BJ (cell line): ENCODE results near the gene SPINK4. TPM values are rescaled to one million over a fixed set of nuclear protein-coding genes. Genes with fewer than 3 reads are reported as not detected.

Experiments used
- CTCF ChIA-PET: fragments of 350-600 bp; formaldehyde crosslinking; extraction: SDS; loops from one replicate; lab custom pipeline; 2021; ENCODE audit warnings: antibody characterized with exemption, inconsistent platforms; lab: Yijun Ruan, JAX
- POLR2A ChIA-PET: fragments of 300-600 bp; sonication (Branson Sonifier 250); formaldehyde crosslinking; extraction: SDS; loops from one replicate; lab custom pipeline; 2021; ENCODE audit warnings: antibody characterized with exemption; lab: Charles Lee
- DNase-seq: peaks from one replicate; pipeline ENCODE4 v3.0.0-alpha.2; 2011; ENCODE audit warnings: low read depth
- H3K27me3 ChIP-seq: 2 replicates; pipeline ENCODE4 v1.6.0; 2011; ENCODE audit warnings: low read length; ENCODE audit not compliant: control insufficient read depth, insufficient read depth
- H3K36me3 ChIP-seq: 2 replicates; pipeline ENCODE4 v1.5.1; 2011; ENCODE audit warnings: low read length; ENCODE audit not compliant: control insufficient read depth, insufficient read depth
- H3K4me3 ChIP-seq: 2 replicates; pipeline ENCODE4 v1.5.1; 2011; ENCODE audit warnings: low read depth, mild to moderate bottlenecking, control low read depth, low read length
- CTCF ChIP-seq: IDR thresholded peaks from 2 replicates; pipeline ENCODE4 v1.5.1; 2011; ENCODE audit warnings: low read depth, mild to moderate bottlenecking, control low read depth, inconsistent platforms, low read length, moderate library complexity; ENCODE audit not compliant: insufficient read depth
- polyA plus RNA-seq: library from polyadenylated mRNA; depleted of rRNA; stranded (reverse); fragments of >200 nt; gene quantifications from 2 replicates; pipeline ENCODE4 v1.2.3, GENCODE V29; 2011

Gene SPINK4
- polyA plus RNA-seq, 1 experiment, result not detected

- ChIA-PET CTCF (interaction anchor here (1.1 to 1.5 kb wide), 2 partner anchors 12 to 18 kb away, joined by 3 read pairs; no protein-coding TSS in a partner anchor), POLR2A (no interaction called here)
- peaks cover 27% of the 10 kb centered on the region for H3K36me3 ChIP-seq
Measured at GRCh38 chr9:33255014-33255413, 15.0 kb downstream of the SPINK4 start.

GRCh38 chr9:33255471-33255870 lies 15.5 kb downstream of the SPINK4 start:
- Histone ChIP-seq H3K4me3 (no peak overlapping the region), H3K27me3 (no peaks in the 10 kb centered on the region), H3K36me3 (peaks cover 27% of the 10 kb centered on the region)
- no peak for DNase-seq
- CTCF ChIA-PET, result interaction anchor here (1.1 kb wide), 1 partner anchor 13 kb away, joined by 3 read pairs; no protein-coding TSS in a partner anchor
- POLR2A ChIA-PET, result no interaction called here
- TF ChIP-seq CTCF, result no peak

More at GRCh38 chr9:33255014-33255413, 15.0 kb downstream of the SPINK4 start:
- DNase-seq, result no peak
- H3K4me3 ChIP-seq, result no peak overlapping the region
- TF ChIP-seq CTCF, result no peak
- no peaks in the 10 kb centered on the region for H3K27me3 ChIP-seq

GRCh38 chr9:33256236-33256635 lies 16.3 kb downstream of the SPINK4 start:
- no peak for TF ChIP-seq CTCF
- H3K27me3 ChIP-seq, result no peaks in the 10 kb centered on the region
- H3K4me3 ChIP-seq, result no peak overlapping the region
- no peak for DNase-seq
- POLR2A ChIA-PET, result no interaction called here
- peaks cover 27% of the 10 kb centered on the region for H3K36me3 ChIP-seq
- CTCF ChIA-PET, result no interaction called here

GRCh38 chr9:33257276-33257675 lies 17.3 kb downstream of the SPINK4 start:
- H3K4me3 ChIP-seq, result no peak overlapping the region
- CTCF ChIA-PET, result no interaction called here
- POLR2A ChIA-PET, result no interaction called here
- H3K36me3 ChIP-seq, result peaks cover 26% of the 10 kb centered on the region
- no peak for DNase-seq
- no peak for TF ChIP-seq CTCF
- no peaks in the 10 kb centered on the region for H3K27me3 ChIP-seq

GRCh38 chr9:33260372-33260771 lies 20.4 kb downstream of the SPINK4 start:
- POLR2A ChIA-PET, result no interaction called here
- H3K36me3 ChIP-seq, result peaks cover 18% of the 10 kb centered on the region
- no peak for TF ChIP-seq CTCF

More at GRCh38 chr9:33260372-33260771, 20.4 kb downstream of the SPINK4 start:
- no peak overlapping the region for H3K4me3 ChIP-seq
- no peaks in the 10 kb centered on the region for H3K27me3 ChIP-seq
- CTCF ChIA-PET, result interaction anchor here (1.9 kb wide), 1 partner anchor 26 kb away, joined by 5 read pairs; no protein-coding TSS in a partner anchor
- no peak for DNase-seq
